BE2C (cell line): ENCODE results near the gene DTX3L.

ENCODE experiments used
- DNase-seq: peaks from one replicate; pipeline ENCODE4 v3.0.0-alpha.2; 2020
- H3K27me3 ChIP-seq: fragments of 250-450 bp; sonication (Bioruptor Pico); 2 replicates; pipeline ENCODE4 v1.5.1; 2020; ENCODE audit warnings: mild to moderate bottlenecking
- H3K36me3 ChIP-seq: fragments of 250-450 bp; sonication (Bioruptor Pico); 2 replicates; pipeline ENCODE4 v1.5.1; 2020; ENCODE audit warnings: mild to moderate bottlenecking
- H3K4me1 ChIP-seq: fragments of 250-450 bp; sonication (Bioruptor Pico); 2 replicates; pipeline ENCODE4 v1.5.1; 2020
- H3K4me3 ChIP-seq: 2 replicates; pipeline ENCODE4 v1.5.1; 2011; ENCODE audit warnings: low read depth, low read length
- H3K9me3 ChIP-seq: fragments of 250-450 bp; sonication (Bioruptor Pico); 2 replicates; pipeline ENCODE4 v1.5.1; 2020
- CTCF ChIP-seq: IDR thresholded peaks from 2 replicates; pipeline ENCODE4 v1.5.1; 2012; ENCODE audit warnings: mild to moderate bottlenecking, low read depth, low read length

DTX3L gene

DNA sequence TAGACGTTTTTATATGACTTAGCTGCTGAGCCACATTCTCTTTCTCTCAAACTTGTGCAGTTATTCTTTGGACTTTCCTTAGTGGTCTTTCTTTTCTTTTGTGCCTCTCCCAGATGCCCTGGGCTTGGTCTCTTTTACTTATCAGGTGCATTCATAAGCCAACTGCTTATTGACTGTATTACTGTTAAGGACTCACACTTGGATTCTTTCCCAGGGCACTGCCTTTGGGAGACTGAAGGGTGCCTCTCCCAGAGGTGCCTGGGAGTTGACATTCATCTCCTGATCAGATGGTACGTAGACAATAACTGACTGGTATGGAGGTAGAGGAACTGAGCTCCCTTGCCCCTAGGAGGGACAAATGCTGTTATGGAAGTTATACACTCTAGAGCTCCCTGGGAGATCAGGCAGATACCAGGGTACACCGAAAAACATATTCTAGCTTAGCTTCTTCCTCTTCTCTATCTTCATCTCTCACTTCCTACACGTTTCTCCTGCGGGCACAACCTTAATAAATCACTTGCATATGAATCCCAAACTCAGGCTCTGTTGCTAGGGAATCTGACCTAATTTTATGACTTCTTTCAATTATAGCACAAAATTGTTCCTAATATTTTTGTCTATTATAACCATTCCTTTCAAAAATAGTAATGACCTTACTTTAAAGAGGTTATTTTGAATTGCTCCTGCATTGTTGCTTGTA lies 38.0 kb downstream of the DTX3L start:
- peaks cover 4% of the 10 kb centered on the region for H3K27me3 ChIP-seq
- H3K4me3 ChIP-seq, result no peak overlapping the region
- TF ChIP-seq CTCF, result no peak
- H3K9me3 ChIP-seq, result no peaks in the 10 kb centered on the region
- no peaks in the 10 kb centered on the region for H3K36me3 ChIP-seq
- no peaks in the 10 kb centered on the region for H3K4me1 ChIP-seq
- DNase-seq, result no peak

DNA sequence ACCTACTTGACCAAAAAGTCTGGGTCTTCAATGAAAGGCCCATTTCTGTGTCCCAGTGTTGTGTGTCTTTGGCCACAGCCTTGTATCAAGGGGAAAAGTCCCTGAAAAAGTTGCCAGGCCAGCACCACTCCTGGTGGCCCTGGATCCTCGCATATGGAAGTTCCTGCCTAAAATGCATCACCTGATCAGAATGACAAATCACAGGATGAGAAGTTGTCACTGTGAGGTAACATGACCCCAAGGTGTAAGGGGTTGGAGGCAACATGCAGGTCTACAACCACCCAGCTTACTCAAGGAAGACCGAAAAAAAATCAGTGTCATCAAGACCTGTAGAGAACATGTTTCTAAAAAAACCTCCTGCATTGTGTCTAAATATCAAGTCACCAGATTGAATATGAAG lies 38.9 kb downstream of the DTX3L start:
- no peaks in the 10 kb centered on the region for H3K4me1 ChIP-seq
- H3K4me3 ChIP-seq, result no peak overlapping the region
- H3K9me3 ChIP-seq, result no peaks in the 10 kb centered on the region
- peaks cover 4% of the 10 kb centered on the region for H3K27me3 ChIP-seq
- no peaks in the 10 kb centered on the region for H3K36me3 ChIP-seq
- DNase-seq, result no peak
- TF ChIP-seq CTCF, result no peak

DNA sequence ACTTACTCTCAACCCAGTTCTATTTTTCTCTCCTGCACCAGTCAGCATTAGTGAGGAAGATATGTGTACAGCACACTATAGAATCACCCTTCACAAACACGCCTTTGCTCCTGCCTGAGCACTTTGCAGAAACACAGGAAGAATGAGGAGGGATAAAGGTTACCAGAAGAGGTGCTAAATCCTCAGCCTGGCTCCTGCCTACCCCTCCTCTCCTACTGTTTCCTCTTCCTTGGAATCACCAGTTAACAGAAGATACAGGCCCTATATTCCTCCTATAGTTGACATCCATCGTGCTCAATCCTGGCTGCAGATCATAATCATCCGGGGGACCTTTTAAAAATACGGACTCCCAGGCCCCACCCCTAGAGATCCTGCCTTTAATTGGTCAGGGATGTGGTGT lies 42.2 kb downstream of the DTX3L start:
- Histone ChIP-seq H3K9me3 (no peaks in the 10 kb centered on the region), H3K36me3 (no peaks in the 10 kb centered on the region), H3K4me3 (no peak overlapping the region), H3K4me1 (no peaks in the 10 kb centered on the region), H3K27me3 (peaks cover 4% of the 10 kb centered on the region)
- no peak for DNase-seq
- no peak for TF ChIP-seq CTCF

DNA sequence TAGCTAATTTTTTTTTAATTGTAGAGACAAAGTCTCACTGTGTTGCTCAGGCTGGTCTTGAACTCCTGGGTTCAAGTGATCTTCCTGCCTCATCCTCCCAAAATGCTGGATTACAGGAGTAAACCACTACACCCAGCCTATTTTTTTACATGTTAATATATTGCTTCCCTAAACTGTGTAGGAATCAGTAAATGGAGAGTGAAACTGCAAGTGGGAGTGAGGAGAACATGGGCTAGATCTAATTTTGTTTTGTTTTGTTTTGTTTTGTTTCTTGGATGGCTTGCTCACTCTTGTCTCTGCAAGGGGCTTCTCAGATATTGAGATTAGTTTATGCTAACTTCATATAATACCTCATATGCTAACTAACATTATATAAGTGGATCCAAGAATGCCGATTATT lies 44.8 kb downstream of the DTX3L start:
- H3K4me3 ChIP-seq, result no peak overlapping the region
- no peaks in the 10 kb centered on the region for H3K4me1 ChIP-seq
- TF ChIP-seq CTCF, result no peak
- H3K36me3 ChIP-seq, result no peaks in the 10 kb centered on the region
- H3K27me3 ChIP-seq, result peaks cover 3% of the 10 kb centered on the region
- DNase-seq, result no peak
- no peaks in the 10 kb centered on the region for H3K9me3 ChIP-seq

DNA sequence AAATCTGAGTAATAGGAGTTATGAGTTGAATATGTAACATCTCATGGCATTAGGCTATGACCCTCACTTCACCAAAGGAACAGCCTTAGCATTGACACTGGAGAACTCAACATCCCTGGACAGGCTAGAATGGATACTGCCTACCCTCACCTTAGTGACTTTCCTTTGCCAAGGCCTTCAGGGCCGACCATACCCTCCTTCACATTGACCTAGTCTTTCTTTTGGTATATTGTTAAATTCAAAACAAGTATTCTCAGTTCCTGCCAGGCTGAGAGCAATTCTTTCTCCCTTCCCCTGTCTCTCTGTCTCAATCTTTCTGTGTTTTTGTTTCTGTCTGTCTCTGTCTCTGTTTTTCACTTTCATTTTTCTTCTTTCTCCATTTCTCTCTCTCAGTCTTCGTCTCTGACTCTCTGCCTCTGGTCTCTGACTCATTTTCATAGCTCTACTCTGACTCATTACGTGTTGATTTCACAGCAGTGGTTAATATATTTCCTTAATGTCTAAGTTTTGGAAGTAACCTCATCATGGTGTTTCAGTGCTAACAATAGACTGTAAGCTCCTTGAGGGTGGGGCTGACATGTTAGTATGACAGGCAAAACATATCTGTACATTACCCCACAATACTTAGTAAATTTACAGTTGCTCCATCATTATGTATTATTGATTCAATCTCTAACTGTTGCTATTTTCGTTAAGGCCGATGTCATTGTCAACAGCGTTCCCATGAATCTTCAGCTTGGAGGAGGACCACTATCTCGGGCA lies 45.8 kb downstream of the DTX3L start:
- no peak for TF ChIP-seq CTCF
- Histone ChIP-seq H3K27me3 (no peaks in the 10 kb centered on the region), H3K36me3 (no peaks in the 10 kb centered on the region), H3K4me1 (no peaks in the 10 kb centered on the region), H3K4me3 (no peak overlapping the region), H3K9me3 (no peaks in the 10 kb centered on the region)
- no peak for DNase-seq

- DNase-seq, result no peak
- Histone ChIP-seq H3K27me3 (peaks cover 18% of the 10 kb centered on the region), H3K36me3 (no peaks in the 10 kb centered on the region), H3K9me3 (no peaks in the 10 kb centered on the region), H3K4me1 (no peaks in the 10 kb centered on the region), H3K4me3 (no peak overlapping the region)
- no peak for TF ChIP-seq CTCF
These were observed 48.6 kb downstream of the DTX3L start for GRCh38 chr3:122612696-122613095.
